GM12873 (cell line): ENCODE measurements around the gene HTRA2.

Experiments
- CTCF ChIP-seq: IDR thresholded peaks from 2 replicates; pipeline ENCODE4 v1.5.1; 2012; ENCODE audit warnings: low read depth, mild to moderate bottlenecking, moderate library complexity, low read length, control low read depth; ENCODE audit not compliant: insufficient read depth; ENCODE audit errors: missing control alignments

HTRA2 gene

GRCh38 chr2:74534411-74534810 lies 4.7 kb downstream of the HTRA2 start:
- no peak for TF ChIP-seq CTCF

- TF ChIP-seq CTCF: no peak
Measured at GRCh38 chr2:74535440-74535965, 5.8 kb downstream of the HTRA2 start.

- TF ChIP-seq CTCF: peak; percentile 6
Measured at GRCh38 chr2:74536166-74536950, 6.6 kb downstream of the HTRA2 start.

DNA sequence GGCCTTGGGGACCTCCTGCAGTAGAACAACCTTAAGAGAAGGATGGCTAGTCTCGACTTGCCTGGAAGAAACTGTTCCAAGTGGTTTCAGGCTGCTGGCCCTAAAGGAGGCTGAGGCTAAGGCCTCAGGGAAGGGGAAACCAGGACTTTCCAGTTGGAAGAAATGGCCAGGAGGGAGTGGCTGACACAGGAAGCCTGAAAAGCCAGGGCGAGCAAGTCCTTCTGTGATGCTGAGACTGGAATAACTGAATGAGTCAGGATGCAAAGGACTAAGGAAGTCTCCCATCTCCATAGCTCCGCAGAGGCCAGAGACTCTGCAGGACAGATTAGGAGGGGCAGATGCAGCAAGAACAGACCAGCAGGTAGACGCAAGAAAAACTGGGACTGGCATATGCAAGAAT lies 7.4 kb downstream of the HTRA2 start:
- TF ChIP-seq CTCF: no peak

DNA sequence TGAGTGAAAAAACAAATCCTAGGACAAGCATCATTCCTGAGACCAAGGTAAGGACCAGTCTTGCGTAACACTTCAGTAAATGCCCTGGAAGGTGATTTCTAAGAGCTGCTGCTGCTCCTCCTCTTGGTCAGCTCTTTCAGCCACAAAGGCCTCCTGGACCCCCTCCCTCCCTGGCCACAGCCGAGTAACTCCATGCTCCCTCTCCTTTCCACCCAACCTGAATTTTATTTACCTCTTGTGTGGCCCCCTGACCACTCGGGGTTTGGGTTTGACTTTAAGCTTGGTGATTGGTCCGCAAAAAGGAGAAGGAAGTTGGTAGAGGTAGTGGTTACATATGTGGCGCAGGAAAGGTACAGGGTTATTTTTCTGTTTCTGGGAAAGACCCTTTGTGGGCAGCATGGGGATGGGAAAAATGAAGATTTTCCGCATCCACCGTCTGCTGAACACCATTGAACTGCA lies 9.2 kb downstream of the HTRA2 start:
- no peak for TF ChIP-seq CTCF

GRCh38 chr2:74540291-74540690 lies 10.6 kb downstream of the HTRA2 start:
- no peak for TF ChIP-seq CTCF

DNA sequence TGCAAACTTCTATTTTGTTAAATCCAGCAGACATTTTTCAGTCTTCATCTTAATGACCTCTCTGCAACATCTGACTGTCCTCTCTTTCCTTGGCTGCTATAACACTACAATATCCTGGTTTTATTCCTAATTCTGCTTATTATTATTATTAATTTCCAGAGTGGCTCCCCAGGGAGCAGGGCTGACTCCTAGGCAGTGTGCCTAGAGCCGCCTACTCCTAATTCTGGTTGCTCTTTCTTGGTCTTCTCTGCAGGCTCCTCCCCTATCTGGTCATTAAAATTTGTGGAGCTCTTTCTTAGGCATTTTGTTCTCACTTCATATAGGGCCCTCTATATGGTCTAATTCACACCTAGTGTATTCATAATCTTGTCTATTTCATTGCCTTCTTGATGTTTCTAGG lies 13.2 kb downstream of the HTRA2 start:
- TF ChIP-seq CTCF: no peak
